ENCODE measurements around the gene ANO4.
A peak's percentile ranks its signal among the peaks of the same experiment; 100 is the strongest.

The ANO4 gene

DNA sequence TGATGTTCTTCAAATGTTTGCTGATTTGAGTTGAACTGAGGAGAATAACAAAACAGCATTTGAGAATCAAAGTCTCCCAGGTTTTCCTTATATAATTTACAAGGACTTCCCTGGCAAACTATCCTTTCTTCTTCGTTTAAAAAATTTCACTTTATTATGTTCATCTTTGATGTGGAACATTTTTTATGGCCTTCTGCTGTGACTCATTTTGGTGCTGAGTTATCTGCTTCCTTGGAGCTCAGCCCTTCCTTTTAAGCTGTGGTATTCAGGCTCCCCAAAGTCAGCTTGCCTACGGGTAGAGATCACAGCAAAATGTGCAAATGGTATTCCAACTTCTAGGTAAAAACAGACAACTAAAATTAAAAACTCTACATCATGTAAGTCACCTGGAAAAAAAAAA, 1.4 kb upstream of the ANO4 start:
- no peak overlapping the region for H3K4me2 ChIP-seq
- no peaks in the 10 kb centered on the region for H3K27me3 ChIP-seq (ENCODE audit: insufficient read depth, low read depth)
- peaks cover 24% of the 10 kb centered on the region for H3K4me1 ChIP-seq (ENCODE audit: low read depth, poor library complexity, severe bottlenecking)
- H4K20me1 ChIP-seq (ENCODE audit: insufficient read depth): no peaks in the 10 kb centered on the region
- H3K79me2 ChIP-seq (ENCODE audit: insufficient read depth, low read depth): no peaks in the 10 kb centered on the region
- H3K9ac ChIP-seq: no peak overlapping the region
- H2AFZ ChIP-seq (ENCODE audit: low read depth): no peak overlapping the region
- no peak overlapping the region for H3K4me3 ChIP-seq (IDR thresholded peaks at IDR 0.05; ENCODE audit: insufficient read depth, low read depth, low read length)
- no peak overlapping the region for H3K27ac ChIP-seq
- H3K36me3 ChIP-seq (ENCODE audit: insufficient read depth): no peaks in the 10 kb centered on the region
- TF ChIP-seq, protein P1, sequence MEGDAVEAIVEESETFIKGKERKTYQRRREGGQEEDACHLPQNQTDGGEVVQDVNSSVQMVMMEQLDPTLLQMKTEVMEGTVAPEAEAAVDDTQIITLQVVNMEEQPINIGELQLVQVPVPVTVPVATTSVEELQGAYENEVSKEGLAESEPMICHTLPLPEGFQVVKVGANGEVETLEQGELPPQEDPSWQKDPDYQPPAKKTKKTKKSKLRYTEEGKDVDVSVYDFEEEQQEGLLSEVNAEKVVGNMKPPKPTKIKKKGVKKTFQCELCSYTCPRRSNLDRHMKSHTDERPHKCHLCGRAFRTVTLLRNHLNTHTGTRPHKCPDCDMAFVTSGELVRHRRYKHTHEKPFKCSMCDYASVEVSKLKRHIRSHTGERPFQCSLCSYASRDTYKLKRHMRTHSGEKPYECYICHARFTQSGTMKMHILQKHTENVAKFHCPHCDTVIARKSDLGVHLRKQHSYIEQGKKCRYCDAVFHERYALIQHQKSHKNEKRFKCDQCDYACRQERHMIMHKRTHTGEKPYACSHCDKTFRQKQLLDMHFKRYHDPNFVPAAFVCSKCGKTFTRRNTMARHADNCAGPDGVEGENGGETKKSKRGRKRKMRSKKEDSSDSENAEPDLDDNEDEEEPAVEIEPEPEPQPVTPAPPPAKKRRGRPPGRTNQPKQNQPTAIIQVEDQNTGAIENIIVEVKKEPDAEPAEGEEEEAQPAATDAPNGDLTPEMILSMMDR (conservative IDR thresholded peaks at IDR 0.05; ENCODE audit: low read depth, low read length): no peak

DNA sequence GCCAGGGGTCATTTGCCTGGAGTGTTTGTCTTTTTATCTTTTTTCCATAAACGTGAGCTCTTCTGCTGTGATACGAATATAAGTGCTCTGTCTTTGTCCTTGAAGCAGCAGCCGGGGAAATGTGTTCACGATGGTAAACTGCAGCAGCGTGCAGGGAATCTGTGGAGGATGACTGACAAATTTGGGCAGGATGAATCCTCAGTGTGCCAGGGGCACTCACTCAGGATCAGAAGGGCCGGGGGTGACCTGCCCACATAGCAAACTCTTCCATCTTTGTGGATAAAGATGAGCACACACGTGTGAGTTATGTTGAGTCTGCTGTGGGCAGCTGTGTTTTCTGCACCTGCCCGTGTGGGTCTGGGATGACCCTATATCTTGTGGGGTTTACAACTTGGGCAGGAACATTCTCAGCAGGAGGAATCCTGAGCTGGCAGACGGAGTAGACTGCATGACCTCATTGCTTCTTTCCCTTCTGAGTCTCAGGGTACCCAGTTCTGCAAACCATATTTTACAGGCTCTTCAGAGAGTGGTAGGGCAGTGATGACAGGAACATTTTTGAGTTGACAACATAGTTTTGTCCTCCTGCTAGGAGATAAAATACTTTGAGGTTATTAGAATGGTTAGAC, 711 bp downstream of the ANO4 start:
- peaks cover 24% of the 10 kb centered on the region for H3K4me1 ChIP-seq (ENCODE audit: low read depth, poor library complexity, severe bottlenecking)
- H4K20me1 ChIP-seq (ENCODE audit: insufficient read depth): no peaks in the 10 kb centered on the region
- H3K4me2 ChIP-seq: peak overlapping the region; percentile 82
- no peaks in the 10 kb centered on the region for H3K27me3 ChIP-seq (ENCODE audit: insufficient read depth, low read depth)
- H3K79me2 ChIP-seq (ENCODE audit: insufficient read depth, low read depth): no peaks in the 10 kb centered on the region
- TF ChIP-seq, protein P1 (conservative IDR thresholded peaks at IDR 0.05; ENCODE audit: low read depth, low read length): no peak
- H3K36me3 ChIP-seq (ENCODE audit: insufficient read depth): no peaks in the 10 kb centered on the region
- H3K9ac ChIP-seq: no peak overlapping the region
- H2AFZ ChIP-seq (ENCODE audit: low read depth): 0 out of 2 replicates have a peak overlapping the region, but pooled peaks have one; percentile 10
- H3K4me3 ChIP-seq (IDR thresholded peaks at IDR 0.05; ENCODE audit: insufficient read depth, low read depth, low read length): no peak overlapping the region
- no peak overlapping the region; the same call in 1 of the 2 replicates for H3K27ac ChIP-seq

DNA sequence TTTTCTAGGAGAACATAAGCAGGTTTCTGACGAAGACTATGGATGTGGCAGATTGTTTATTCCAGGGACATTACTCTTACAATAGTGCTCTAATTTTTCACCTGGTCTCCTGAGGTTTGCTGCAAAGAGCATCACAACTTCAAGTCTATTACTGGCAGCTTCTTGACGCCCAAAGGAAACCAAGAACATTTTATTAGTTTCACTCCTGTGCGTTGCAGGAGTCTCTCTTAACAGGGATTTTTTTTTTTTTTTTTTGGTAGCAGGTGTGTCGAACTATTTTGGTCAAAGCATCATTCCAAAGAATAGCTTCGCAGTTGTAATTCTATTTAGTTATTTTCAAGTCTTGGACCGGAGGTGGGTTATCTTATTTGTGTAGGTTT, 1.2 kb downstream of the ANO4 start:
- TF ChIP-seq, protein P1 (conservative IDR thresholded peaks at IDR 0.05; ENCODE audit: low read depth, low read length): no peak
- no peak overlapping the region for H3K9ac ChIP-seq
- no peak overlapping the region for H2AFZ ChIP-seq (ENCODE audit: low read depth)
- H4K20me1 ChIP-seq (ENCODE audit: insufficient read depth): no peaks in the 10 kb centered on the region
- no peaks in the 10 kb centered on the region for H3K79me2 ChIP-seq (ENCODE audit: insufficient read depth, low read depth)
- no peaks in the 10 kb centered on the region for H3K27me3 ChIP-seq (ENCODE audit: insufficient read depth, low read depth)
- peak overlapping the region; percentile 82 for H3K4me2 ChIP-seq
- no peaks in the 10 kb centered on the region for H3K36me3 ChIP-seq (ENCODE audit: insufficient read depth)
- H3K4me1 ChIP-seq (ENCODE audit: low read depth, poor library complexity, severe bottlenecking): peaks cover 24% of the 10 kb centered on the region
- H3K4me3 ChIP-seq (IDR thresholded peaks at IDR 0.05; ENCODE audit: insufficient read depth, low read depth, low read length): no peak overlapping the region
- H3K27ac ChIP-seq: no peak overlapping the region; the same call in 1 of the 2 replicates

DNA sequence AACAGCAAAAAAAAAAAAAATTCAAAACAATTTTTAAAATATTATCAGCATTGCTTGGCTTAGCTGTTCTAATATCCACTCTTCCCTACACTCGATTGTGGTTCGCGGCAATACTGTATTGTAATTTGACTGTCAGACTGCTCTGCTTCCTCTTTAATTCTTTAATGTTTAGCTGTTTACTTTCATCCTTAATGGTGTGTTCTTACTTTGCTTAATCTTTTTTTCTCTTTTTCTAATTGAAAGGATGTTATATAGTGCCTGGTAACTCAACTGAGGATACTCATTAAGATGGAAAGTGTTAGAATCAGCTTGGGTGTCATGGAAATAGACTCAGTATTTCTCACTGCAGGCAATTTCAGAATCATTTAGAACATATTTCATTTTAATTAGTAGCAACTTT, 2.0 kb downstream of the ANO4 start:
- H2AFZ ChIP-seq (ENCODE audit: low read depth): no peak overlapping the region
- no peak overlapping the region for H3K27ac ChIP-seq
- no peaks in the 10 kb centered on the region for H3K36me3 ChIP-seq (ENCODE audit: insufficient read depth)
- no peaks in the 10 kb centered on the region for H3K27me3 ChIP-seq (ENCODE audit: insufficient read depth, low read depth)
- H4K20me1 ChIP-seq (ENCODE audit: insufficient read depth): no peaks in the 10 kb centered on the region
- no peak overlapping the region for H3K9ac ChIP-seq
- peak overlapping the region; percentile 82; the same call in 1 of the 2 replicates for H3K4me2 ChIP-seq
- H3K4me3 ChIP-seq (IDR thresholded peaks at IDR 0.05; ENCODE audit: insufficient read depth, low read depth, low read length): no peak overlapping the region
- H3K4me1 ChIP-seq (ENCODE audit: low read depth, poor library complexity, severe bottlenecking): peaks cover 24% of the 10 kb centered on the region
- H3K79me2 ChIP-seq (ENCODE audit: insufficient read depth, low read depth): no peaks in the 10 kb centered on the region
- TF ChIP-seq, protein P1 (conservative IDR thresholded peaks at IDR 0.05; ENCODE audit: low read depth, low read length): no peak
